Measurements from ENCODE around the gene RHO.
"Not testable (repeated sequence)": the region's sequence is repeated elsewhere in the genome, so short reads cannot be mapped to it uniquely, and the experiment has no call there.

The RHO gene

GRCh38 chr3:129499604-129500333, 28.7 kb upstream of the RHO start:
- not testable (repeated sequence) for DNase-seq (ENCODE audit: low read depth)

DNA sequence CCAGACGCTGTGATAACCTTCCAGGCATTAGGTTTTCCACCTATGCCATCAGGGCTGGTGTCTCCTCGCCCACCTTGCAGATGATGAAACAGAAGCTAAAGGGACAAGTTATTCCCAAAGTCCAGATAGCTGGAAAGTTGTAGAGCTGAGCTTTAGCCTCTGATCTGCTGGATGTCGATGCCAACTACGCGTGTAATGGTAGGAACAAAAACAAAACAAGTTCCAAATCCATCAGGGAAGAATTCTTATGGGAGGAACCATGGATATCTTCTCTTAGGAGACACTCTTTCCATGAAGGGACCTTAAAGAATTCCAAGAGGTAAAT, 28.1 kb upstream of the RHO start:
- DNase-seq (ENCODE audit: low read depth): no peak

DNA sequence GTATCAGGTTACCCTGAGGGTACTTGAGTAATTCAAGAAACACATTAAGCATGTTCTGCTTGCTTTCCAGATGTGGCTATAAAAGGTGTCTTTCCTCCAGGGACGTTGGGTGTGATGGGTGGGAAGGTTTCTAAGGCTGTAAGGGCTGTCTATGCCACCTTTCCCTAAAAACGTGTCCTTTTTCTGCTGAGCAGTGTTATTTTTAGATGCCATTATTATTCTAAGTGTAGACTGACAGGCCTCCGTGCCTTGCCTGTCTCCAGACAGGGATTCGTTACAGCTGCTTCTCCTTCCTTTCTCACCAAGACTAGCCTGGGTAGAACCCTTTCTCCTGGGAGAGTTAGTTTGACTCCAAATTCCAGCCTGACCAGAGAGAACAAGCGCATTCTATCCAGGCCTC, 26.8 kb upstream of the RHO start:
- DNase-seq (ENCODE audit: low read depth): no peak

GRCh38 chr3:129502641-129503408, 25.6 kb upstream of the RHO start:
- no peak for DNase-seq (ENCODE audit: low read depth)

GRCh38 chr3:129503471-129504291, 24.8 kb upstream of the RHO start:
- DNase-seq (ENCODE audit: low read depth): no peak

DNA sequence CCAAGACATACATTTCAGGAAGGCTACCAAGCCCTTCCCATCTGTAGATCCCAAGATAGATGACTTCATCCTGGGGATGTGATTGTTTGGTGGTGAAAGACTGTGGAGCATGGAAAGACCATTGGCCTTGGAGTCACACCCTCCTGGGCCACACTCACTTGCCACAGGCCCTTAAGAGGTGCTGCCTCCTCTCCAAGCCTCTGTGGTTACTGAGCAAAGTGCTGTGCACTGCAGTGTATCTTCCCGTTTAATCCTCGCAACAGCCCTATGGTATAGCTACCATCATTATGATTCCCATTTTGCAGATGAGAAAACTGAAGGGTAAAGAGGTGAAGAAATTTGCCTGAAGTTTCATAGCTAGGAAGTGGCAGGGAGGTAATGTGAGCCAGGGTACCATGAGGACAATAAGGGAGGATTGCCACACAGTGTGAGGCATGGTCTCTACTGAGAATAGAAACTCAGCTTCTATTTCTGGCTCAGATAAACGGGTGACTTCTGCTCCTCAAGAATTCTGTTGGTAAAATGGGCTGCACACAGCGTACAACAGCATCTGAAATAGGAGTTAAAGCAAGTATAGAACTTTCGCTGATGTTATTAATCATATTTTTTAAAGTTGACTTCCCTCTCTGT, 23.9 kb upstream of the RHO start:
- no peak for DNase-seq (ENCODE audit: low read depth)

DNA sequence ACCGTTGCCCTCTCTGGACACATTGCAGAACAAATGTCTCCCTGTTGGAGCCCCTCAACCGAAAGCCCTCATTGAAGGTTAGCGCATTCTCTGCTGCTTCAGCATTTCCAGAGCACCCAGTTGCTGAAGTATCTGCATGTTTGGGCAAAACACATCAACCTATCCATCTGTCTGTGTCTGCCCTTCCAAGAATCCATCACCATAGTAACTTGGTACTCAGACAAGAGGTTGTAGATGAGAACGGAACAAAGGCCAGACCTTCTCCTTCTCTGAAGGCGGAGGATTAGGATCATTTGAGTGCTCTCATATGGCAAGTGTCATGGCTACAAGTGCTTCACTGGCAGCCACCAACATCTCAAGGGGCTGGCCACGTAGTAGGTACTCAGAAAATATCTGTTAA, 23.1 kb upstream of the RHO start:
- DNase-seq (ENCODE audit: low read depth): no peak

DNA sequence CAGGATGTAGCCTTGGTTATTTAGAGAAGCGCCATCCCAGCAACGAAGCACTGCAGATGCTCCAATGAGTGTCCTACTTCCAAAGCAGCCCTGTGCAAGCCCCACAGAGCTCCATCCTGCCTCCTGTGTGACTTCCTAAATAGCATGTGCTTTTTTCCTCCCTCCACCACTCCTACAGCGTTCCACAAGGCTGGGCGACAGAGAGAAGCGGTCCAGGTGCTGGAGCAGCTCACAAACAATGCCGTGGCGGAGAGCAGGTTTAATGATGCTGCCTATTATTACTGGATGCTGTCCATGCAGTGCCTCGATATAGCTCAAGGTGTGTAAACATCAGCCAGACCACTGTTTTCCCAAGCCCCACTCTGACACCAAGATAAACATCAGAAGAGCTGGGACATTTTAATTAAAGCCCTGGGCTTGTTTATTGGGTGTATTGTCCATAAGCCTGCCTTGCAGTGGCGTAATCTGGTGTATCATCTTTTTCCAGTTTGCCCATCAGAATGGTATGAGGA, 22.2 kb upstream of the RHO start:
- no peak for DNase-seq (ENCODE audit: low read depth)

GRCh38 chr3:129507181-129507831, 21.1 kb upstream of the RHO start:
- DNase-seq (ENCODE audit: low read depth): no peak

DNA sequence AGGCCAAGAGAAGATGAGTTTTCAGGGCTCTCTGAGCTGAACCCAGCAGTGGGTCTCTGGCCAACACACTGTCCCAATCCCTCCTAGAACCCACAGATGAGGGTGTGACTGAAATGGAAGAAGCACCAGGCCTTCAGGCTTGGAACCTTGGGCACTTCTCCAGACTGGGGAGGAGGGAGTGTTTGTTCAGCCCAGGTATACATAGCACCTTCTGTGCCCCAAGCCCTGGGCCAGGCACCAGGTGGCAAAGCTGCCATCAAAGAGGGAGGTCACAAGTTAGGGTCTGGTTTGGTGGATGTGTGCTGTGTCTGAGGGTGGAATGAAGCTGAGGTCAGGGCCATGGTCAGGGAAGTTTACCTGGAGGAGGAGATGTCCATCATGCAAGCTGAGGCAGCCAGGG, 15.8 kb upstream of the RHO start:
- no peak for DNase-seq (ENCODE audit: low read depth)

- no peak for DNase-seq (ENCODE audit: low read depth)
Measured at GRCh38 chr3:129513705-129514104, 14.7 kb upstream of the RHO start.

GRCh38 chr3:129514110-129514509, 14.3 kb upstream of the RHO start:
- no peak for DNase-seq (ENCODE audit: low read depth)

DNA sequence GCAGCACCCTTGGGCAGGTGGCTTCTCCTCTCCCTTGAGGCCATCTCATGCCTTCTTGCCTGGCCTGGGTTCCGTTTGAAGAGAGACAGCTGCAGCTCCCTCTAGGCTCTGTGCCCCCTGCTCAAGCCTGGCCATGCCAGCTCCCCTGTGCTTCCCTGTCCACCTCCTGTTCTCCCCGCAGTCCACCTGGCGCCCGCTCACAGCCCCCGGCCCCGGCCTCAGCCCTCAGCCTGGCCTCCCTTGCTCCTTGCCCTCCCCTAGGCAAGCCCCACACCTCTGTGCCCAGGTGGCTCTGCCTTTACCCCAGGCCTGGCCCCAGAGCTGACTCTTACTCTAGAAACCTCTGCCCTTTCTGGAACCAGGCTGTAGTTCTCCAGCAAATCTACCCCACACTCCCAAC, 13.9 kb upstream of the RHO start:
- DNase-seq (ENCODE audit: low read depth): no peak

DNA sequence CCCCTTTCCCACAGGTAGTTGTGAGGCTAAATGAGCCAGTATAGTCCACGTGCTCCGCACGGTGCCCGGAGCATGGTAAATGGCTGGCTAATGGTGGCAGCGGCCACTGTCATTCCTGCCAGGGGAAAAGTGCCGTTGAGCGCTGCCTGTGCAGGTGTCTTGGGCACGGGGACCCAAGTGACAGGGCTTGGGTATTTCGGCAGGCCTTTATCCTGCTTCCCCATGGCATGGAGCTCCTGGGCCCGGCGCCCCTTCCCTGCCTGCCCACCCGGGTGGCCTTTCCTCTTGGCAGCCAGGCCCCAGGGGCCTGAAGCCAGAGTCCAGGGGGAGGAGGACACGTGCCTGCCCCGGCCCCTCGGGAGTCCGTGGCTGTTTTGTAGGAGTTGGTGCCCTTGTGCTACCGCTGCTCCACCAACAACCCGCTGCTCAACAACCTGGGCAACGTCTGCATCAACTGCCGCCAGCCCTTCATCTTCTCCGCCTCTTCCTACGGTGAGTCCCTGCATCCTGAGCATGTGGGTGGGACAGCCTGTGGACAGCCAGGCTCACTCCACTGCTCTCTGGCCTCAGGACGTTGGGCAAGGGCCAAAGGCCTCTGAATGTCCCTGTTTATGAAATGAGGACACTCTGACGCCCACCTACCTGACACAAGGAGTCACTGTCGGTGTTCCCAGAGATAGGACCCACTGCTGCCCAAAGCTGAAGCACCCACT, 13.2 kb upstream of the RHO start:
- not testable (repeated sequence) for DNase-seq (ENCODE audit: low read depth)

GRCh38 chr3:129515821-129516432, 12.5 kb upstream of the RHO start:
- DNase-seq (ENCODE audit: low read depth): not testable (repeated sequence)

DNA sequence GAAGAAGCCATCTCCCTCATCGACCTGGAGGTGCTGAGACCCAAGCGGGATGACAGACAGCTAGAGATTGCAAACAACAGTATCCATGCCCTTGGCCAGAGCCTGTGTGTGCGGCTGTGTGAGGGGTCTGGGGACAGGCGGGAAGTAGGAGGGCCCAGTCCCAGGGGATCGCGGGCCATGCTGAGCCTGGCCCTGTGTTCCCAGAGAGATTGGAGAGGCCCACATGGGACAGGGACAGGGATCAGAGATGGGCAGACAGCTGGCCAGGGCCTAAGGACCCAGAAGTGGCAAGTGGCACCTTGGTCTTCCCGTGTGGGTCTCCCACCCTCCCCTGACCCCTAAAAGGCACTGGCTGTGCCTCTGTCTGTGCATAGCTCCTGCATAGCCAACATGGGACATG, 10.9 kb upstream of the RHO start:
- no peak for DNase-seq (ENCODE audit: low read depth)

DNA sequence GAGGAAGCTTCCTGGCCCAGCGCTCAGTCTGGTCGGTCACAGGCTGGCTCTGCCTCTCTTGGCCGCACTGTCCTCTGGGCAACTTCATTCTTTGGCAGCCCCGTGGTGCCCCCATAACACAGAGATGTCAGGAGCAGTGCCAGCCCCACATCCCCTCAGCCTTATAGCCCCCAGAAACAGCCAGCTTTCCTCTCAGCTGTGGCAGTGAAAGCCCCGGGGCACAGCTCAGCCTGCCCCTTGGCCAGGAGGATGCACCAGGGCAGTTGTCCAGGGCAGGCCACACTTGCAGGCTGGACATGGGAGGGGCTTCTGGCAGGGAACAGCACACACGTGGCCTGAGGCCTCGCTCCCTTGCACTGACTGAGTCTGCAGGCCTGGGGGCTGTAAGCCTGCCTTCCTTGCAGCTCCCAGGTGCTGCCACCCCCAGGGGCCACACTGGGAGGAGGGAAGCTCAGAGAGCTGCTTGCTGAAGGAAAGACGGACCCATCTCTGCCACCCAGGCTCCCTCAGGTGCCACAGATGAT, 10.3 kb upstream of the RHO start:
- no peak for DNase-seq (ENCODE audit: low read depth)

- DNase-seq (ENCODE audit: low read depth): no peak
Measured at GRCh38 chr3:129518581-129518980, 9.9 kb upstream of the RHO start.

- DNase-seq (ENCODE audit: low read depth): no peak
Measured at GRCh38 chr3:129519449-129519848, 9.0 kb upstream of the RHO start.
